GM12892 (cell line): ENCODE results near the gene ATXN2.

Source experiments
- POLR2A ChIP-seq: IDR thresholded peaks from 2 replicates; pipeline ENCODE4 v1.6.1; 2011; ENCODE audit warnings: low read depth, low read length, control low read depth
- POLR2AphosphoS5 ChIP-seq: IDR thresholded peaks from 2 replicates; pipeline ENCODE4 v1.6.1; 2011; ENCODE audit warnings: low read depth, low read length, control low read depth
- TAF1 ChIP-seq: IDR thresholded peaks from 2 replicates; pipeline ENCODE4 v1.6.1; 2011; ENCODE audit warnings: low read depth, mild to moderate bottlenecking, control low read depth, low read length, borderline replicate concordance

GRCh38 chr12:111445726-111446581 is 153.2 kb downstream of the ATXN2 start:
- 0 out of 2 replicates have a peak, but pooled peaks have one; percentile 3 for TF ChIP-seq POLR2A
- no peak for TF ChIP-seq TAF1
- TF ChIP-seq POLR2AphosphoS5 = no peak
